ENCODE measurements around the gene NR2F6. TPM values are rescaled to one million over a fixed set of nuclear protein-coding genes. Genes with fewer than 3 reads are reported as not detected.

The NR2F6 gene
- total RNA-seq, 1 experiment from 2014 or later, result 134 TPM

- no peak overlapping the region for H3K56ac ChIP-seq (ENCODE audit: insufficient read length, low read depth, low read length)
- DNase-seq, result no peak
- no peaks in the 10 kb centered on the region for H3K79me1 ChIP-seq (ENCODE audit: insufficient read depth, low read depth, low read length, poor library complexity, severe bottlenecking)
- no peak for TF ChIP-seq CTCF (conservative IDR thresholded peaks at IDR 0.05)
- H3K4me2 ChIP-seq (ENCODE audit: insufficient read depth, insufficient read length, low read length), result no peak overlapping the region
- H2BK15ac ChIP-seq (ENCODE audit: low read depth, low read length), result no peak overlapping the region
- H4K20me1 ChIP-seq (ENCODE audit: control insufficient read depth, insufficient read depth, insufficient read length), result no peaks in the 10 kb centered on the region
- no peaks in the 10 kb centered on the region for H3K4me1 Mint-ChIP-seq
- H3K9me3 Mint-ChIP-seq, result no peaks in the 10 kb centered on the region
- peaks cover 53 to 72% (median 55%) of the 10 kb centered on the region in 3 experiments for H3K36me3 Mint-ChIP-seq (ENCODE audit: insufficient read depth in 1 of 3, low read depth in 3 of 3)
- no peak overlapping the region for H2AK5ac ChIP-seq (ENCODE audit: insufficient read length, low read length)
- no peak overlapping the region for H2BK120ac ChIP-seq (ENCODE audit: low read depth, low read length, poor library complexity, severe bottlenecking)
- H3T11ph ChIP-seq (ENCODE audit: low read length), result no peak overlapping the region
- no peak overlapping the region for H2BK20ac ChIP-seq (ENCODE audit: low read depth, low read length, poor library complexity, severe bottlenecking)
- H3K18ac ChIP-seq (ENCODE audit: insufficient read length, low read depth, low read length), result no peak overlapping the region
- no peak overlapping the region for H4K5ac ChIP-seq (ENCODE audit: insufficient read length, low read depth, low read length)
- no peak overlapping the region for H4K8ac ChIP-seq (replicated peaks; ENCODE audit: insufficient read length, low read depth, low read length)
- no peak overlapping the region for H3K23ac ChIP-seq (ENCODE audit: insufficient read length, low read depth, low read length)
- H3K27ac Mint-ChIP-seq, result no peak overlapping the region
- WGBS (ENCODE audit: extremely low coverage, insufficient read length, low lambda C conversion rate), result no CpG with 5 or more reads among the region's 16 CpGs
- no peaks in the 10 kb centered on the region for H3K23me2 ChIP-seq (ENCODE audit: insufficient read length, low read depth, low read length, poor library complexity, severe bottlenecking)
- no peak overlapping the region for H4K91ac ChIP-seq (ENCODE audit: insufficient read length, low read depth, low read length)
- H3K27me3 ChIP-seq (ENCODE audit: insufficient read depth, low read length), result no peaks in the 10 kb centered on the region
- H3K27ac ChIP-seq (ENCODE audit: insufficient read length, low read depth, low read length), result no peak overlapping the region
- H3K4me3 Mint-ChIP-seq, result no peak overlapping the region
- H2BK5ac ChIP-seq (ENCODE audit: insufficient read length, low read length), result no peak overlapping the region
- no peak overlapping the region for H2AFZ ChIP-seq (ENCODE audit: low read length)
- no peak overlapping the region for H2BK12ac ChIP-seq (ENCODE audit: insufficient read length, low read depth, low read length)
- H3K9me3 ChIP-seq (ENCODE audit: control insufficient read depth, low read depth, low read length), result no peaks in the 10 kb centered on the region
- no peaks in the 10 kb centered on the region for H3K4me1 ChIP-seq (ENCODE audit: insufficient read depth, low read length)
- H3K14ac ChIP-seq (ENCODE audit: insufficient read depth, low read length), result no peak overlapping the region
- H3K4ac ChIP-seq (ENCODE audit: low read depth, low read length), result no peak overlapping the region
- H3K9ac ChIP-seq (ENCODE audit: extremely low read depth, insufficient read length, low read length), result no peak overlapping the region
- H3K27me3 Mint-ChIP-seq (ENCODE audit: low read depth), result no peaks in the 10 kb centered on the region
- no peaks in the 10 kb centered on the region for H3K79me2 ChIP-seq (ENCODE audit: insufficient read depth, low read length)
Measured at GRCh38 chr19:17200408-17201079, 45.2 kb downstream of the NR2F6 start.

Measured in H9 (cell line).